ENCODE data around the gene SENP5.

SENP5 gene

GRCh38 chr3:196875258-196875657, 7.5 kb downstream of the SENP5 start:
- no peak for ATAC-seq (ENCODE audit: low read depth)
- H3K4me3 ChIP-seq (ENCODE audit: severe bottlenecking) = no peak overlapping the region
- DNase-seq (ENCODE audit: low spot score) = no peak
- no peaks in the 10 kb centered on the region for H3K9me3 ChIP-seq (ENCODE audit: severe bottlenecking)
- no peak overlapping the region for H3K27ac ChIP-seq (ENCODE audit: poor library complexity, severe bottlenecking)
- H3K4me1 ChIP-seq (ENCODE audit: insufficient read depth, poor library complexity, severe bottlenecking) = no peaks in the 10 kb centered on the region
- TF ChIP-seq CTCF (IDR thresholded peaks at IDR 0.05; ENCODE audit: poor library complexity, severe bottlenecking) = no peak
- H3K36me3 ChIP-seq (ENCODE audit: low read depth) = peaks cover 16% of the 10 kb centered on the region
- H3K27me3 ChIP-seq (ENCODE audit: insufficient read depth, poor library complexity, severe bottlenecking) = no peaks in the 10 kb centered on the region

DNA sequence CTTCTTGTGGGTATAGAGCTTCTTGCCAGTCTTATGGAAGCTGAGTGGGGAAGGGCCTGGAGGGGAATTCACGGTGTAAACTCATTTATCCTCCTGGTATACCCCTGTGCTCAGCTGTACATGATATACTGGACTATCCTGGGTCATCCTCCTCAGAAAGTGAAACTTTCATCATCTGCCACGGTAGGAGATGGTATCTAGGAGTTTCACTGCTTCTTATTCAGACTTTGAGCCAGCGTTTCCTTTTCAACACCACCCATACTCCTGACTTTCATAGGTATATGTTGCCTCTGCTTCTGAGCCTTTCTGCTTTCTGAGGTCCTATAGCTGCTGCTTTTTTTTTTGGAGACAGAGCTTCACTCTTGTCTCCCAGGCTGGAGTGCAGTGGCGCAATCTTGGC, 15.6 kb downstream of the SENP5 start:
- DNase-seq (ENCODE audit: low spot score) = no peak
- Histone ChIP-seq H3K27ac (ENCODE audit: poor library complexity, severe bottlenecking) (no peak overlapping the region), H3K36me3 (ENCODE audit: low read depth) (peaks cover 18% of the 10 kb centered on the region), H3K27me3 (ENCODE audit: insufficient read depth, poor library complexity, severe bottlenecking) (no peaks in the 10 kb centered on the region), H3K9me3 (ENCODE audit: severe bottlenecking) (no peaks in the 10 kb centered on the region), H3K4me1 (ENCODE audit: insufficient read depth, poor library complexity, severe bottlenecking) (no peaks in the 10 kb centered on the region), H3K4me3 (ENCODE audit: severe bottlenecking) (no peak overlapping the region)
- TF ChIP-seq CTCF (IDR thresholded peaks at IDR 0.05; ENCODE audit: poor library complexity, severe bottlenecking) = no peak
- no peak for ATAC-seq (ENCODE audit: low read depth)

DNA sequence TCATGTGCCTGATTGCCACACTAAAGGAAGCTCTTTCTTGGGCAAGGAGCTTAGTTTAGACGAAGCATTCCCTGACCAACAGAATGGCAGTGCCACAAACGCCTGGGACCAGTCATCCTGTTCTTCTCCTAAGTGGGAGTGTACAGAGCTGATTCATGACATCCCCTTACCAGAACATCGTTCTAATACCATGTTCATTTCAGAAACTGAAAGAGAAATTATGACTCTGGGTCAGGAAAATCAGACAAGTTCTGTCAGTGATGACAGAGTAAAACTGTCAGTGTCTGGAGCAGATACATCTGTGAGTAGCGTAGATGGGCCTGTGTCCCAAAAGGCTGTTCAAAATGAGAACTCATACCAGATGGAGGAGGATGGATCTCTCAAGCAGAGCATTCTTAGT, 18.4 kb downstream of the SENP5 start:
- Histone ChIP-seq H3K27me3 (ENCODE audit: insufficient read depth, poor library complexity, severe bottlenecking) (no peaks in the 10 kb centered on the region), H3K36me3 (ENCODE audit: low read depth) (peaks cover 18% of the 10 kb centered on the region), H3K27ac (ENCODE audit: poor library complexity, severe bottlenecking) (no peak overlapping the region), H3K4me1 (ENCODE audit: insufficient read depth, poor library complexity, severe bottlenecking) (no peaks in the 10 kb centered on the region), H3K4me3 (ENCODE audit: severe bottlenecking) (no peak overlapping the region), H3K9me3 (ENCODE audit: severe bottlenecking) (no peaks in the 10 kb centered on the region)
- DNase-seq (ENCODE audit: low spot score) (no peak), ATAC-seq (ENCODE audit: low read depth) (no peak)
- TF ChIP-seq CTCF (IDR thresholded peaks at IDR 0.05; ENCODE audit: poor library complexity, severe bottlenecking) = no peak

DNA sequence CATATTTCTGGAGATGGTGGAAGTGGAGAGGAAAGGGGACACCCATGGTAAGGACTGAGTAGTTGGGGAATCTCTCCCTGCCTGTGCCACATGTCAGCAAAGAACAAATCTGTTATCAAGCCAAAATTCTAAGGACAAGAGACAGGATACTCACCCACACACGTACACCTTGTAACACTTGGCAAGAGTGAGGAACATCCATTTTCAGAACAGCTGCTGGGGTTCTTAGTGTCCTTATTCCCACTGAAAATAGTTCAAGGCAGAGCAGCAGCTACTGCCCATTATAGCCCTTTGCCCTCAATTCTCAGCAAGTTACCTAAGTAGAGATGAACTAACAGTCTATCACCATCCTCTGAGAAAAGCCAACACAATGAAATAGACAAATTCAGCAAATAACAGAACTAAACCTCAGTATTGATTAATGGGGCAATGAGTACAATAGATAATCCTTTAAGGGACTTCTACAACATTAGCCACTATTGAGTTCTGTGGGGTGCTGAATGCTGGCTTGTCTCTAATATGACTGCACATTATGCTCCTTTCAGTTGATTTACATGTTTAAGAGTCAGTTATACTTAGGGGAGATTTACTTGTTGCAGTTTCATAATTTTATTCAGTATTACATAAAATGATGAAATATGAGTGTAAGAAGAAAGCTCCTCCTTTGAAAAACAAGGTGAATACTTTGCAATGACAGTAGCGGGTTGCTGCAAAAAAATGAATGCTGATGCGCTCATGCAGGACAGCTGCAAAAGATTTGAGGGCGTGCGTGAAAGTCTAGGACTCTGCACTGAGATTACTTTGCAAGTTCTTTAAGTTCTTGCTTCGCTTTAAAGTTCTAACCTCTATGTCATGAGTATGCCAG, 22.4 kb downstream of the SENP5 start:
- ATAC-seq (ENCODE audit: low read depth) (no peak), DNase-seq (ENCODE audit: low spot score) (no peak)
- Histone ChIP-seq H3K9me3 (ENCODE audit: severe bottlenecking) (no peaks in the 10 kb centered on the region), H3K27ac (ENCODE audit: poor library complexity, severe bottlenecking) (no peak overlapping the region), H3K27me3 (ENCODE audit: insufficient read depth, poor library complexity, severe bottlenecking) (no peaks in the 10 kb centered on the region), H3K4me3 (ENCODE audit: severe bottlenecking) (no peak overlapping the region), H3K36me3 (ENCODE audit: low read depth) (peaks cover 26% of the 10 kb centered on the region), H3K4me1 (ENCODE audit: insufficient read depth, poor library complexity, severe bottlenecking) (no peaks in the 10 kb centered on the region)
- TF ChIP-seq CTCF (IDR thresholded peaks at IDR 0.05; ENCODE audit: poor library complexity, severe bottlenecking) = no peak

Measured in RWPE2 (cell line).